ENCODE results near the gene HOXD1. TPM values are rescaled to one million over a fixed set of nuclear protein-coding genes. Genes with fewer than 3 reads are reported as not detected.

The HOXD1 gene
- total RNA-seq, 1 donor from 2014 or later: 9.8 TPM

GRCh38 chr2:176159663-176160250, 28.7 kb upstream of the HOXD1 start:
- peaks cover 19% of the 10 kb centered on the region for H3K27me3 ChIP-seq
- no peak for DNase-seq (ENCODE audit: low spot score in 2 of 2)
- peak overlapping the region; percentile 32 to 62 for H3K4me3 ChIP-seq
- intact Hi-C loops (cut with DNase I): no loop called here
- peaks cover 0 to 3% of the 10 kb centered on the region in 2 donors for H3K36me3 ChIP-seq
- H3K9me3 ChIP-seq: no peaks in the 10 kb centered on the region
- TF ChIP-seq CTCF (IDR thresholded peaks at IDR 0.05): no peak
- no peak overlapping the region for H3K27ac ChIP-seq
- H3K4me1 ChIP-seq: peaks cover 0 to 11% of the 10 kb centered on the region in 2 donors

- H3K9me3 ChIP-seq: no peaks in the 10 kb centered on the region
- no peak for TF ChIP-seq CTCF (IDR thresholded peaks at IDR 0.05)
- H3K27me3 ChIP-seq: peaks cover 19% of the 10 kb centered on the region
- H3K4me1 ChIP-seq: peaks cover 0 to 11% of the 10 kb centered on the region in 2 donors
- DNase-seq (ENCODE audit: low spot score in 2 of 2): peak in 1 of 2 donors; percentile 39
- H3K4me3 ChIP-seq: peak overlapping the region; percentile 32 to 62
- intact Hi-C loops (cut with DNase I): no loop called here
- H3K27ac ChIP-seq: no peak overlapping the region
- H3K36me3 ChIP-seq: peaks cover 0 to 3% of the 10 kb centered on the region in 2 donors
These were observed 28.1 kb upstream of the HOXD1 start for GRCh38 chr2:176160251-176160985.

- Histone ChIP-seq H3K4me1 (peaks cover 0 to 11% of the 10 kb centered on the region in 2 donors), H3K27me3 (peaks cover 19% of the 10 kb centered on the region), H3K36me3 (peaks cover 0 to under 1% of the 10 kb centered on the region in 2 donors), H3K27ac (no peak overlapping the region), H3K4me3 (peak overlapping the region; percentile 32 to 62), H3K9me3 (no peaks in the 10 kb centered on the region)
- TF ChIP-seq CTCF (IDR thresholded peaks at IDR 0.05): no peak
- intact Hi-C loops (cut with DNase I): no loop called here
- DNase-seq (ENCODE audit: low spot score in 2 of 2): no peak
These were observed 27.3 kb upstream of the HOXD1 start for GRCh38 chr2:176160986-176161824.

- H3K4me1 ChIP-seq: peaks cover 0 to 11% of the 10 kb centered on the region in 2 donors
- TF ChIP-seq CTCF (IDR thresholded peaks at IDR 0.05): no peak
- H3K27ac ChIP-seq: no peak overlapping the region
- DNase-seq (ENCODE audit: low spot score in 2 of 2): no peak
- peaks cover 18% of the 10 kb centered on the region for H3K27me3 ChIP-seq
- H3K36me3 ChIP-seq: no peaks in the 10 kb centered on the region
- no peaks in the 10 kb centered on the region for H3K9me3 ChIP-seq
- intact Hi-C loops (cut with DNase I): no loop called here
- H3K4me3 ChIP-seq: peak overlapping the region in 1 of 2 donors; percentile 52
These were observed 26.4 kb upstream of the HOXD1 start for GRCh38 chr2:176161825-176162626.
